ENCODE results near the gene WDR90. TPM values are rescaled to one million over a fixed set of nuclear protein-coding genes. Genes with fewer than 3 reads are reported as not detected.

WDR90 gene
- total RNA-seq (2022; extraction: Qiagen RNA extraction; ENCODE audit: low read depth) = 17.6 to 28.0 TPM (median 27.2 TPM) in 5 replicates

DNA sequence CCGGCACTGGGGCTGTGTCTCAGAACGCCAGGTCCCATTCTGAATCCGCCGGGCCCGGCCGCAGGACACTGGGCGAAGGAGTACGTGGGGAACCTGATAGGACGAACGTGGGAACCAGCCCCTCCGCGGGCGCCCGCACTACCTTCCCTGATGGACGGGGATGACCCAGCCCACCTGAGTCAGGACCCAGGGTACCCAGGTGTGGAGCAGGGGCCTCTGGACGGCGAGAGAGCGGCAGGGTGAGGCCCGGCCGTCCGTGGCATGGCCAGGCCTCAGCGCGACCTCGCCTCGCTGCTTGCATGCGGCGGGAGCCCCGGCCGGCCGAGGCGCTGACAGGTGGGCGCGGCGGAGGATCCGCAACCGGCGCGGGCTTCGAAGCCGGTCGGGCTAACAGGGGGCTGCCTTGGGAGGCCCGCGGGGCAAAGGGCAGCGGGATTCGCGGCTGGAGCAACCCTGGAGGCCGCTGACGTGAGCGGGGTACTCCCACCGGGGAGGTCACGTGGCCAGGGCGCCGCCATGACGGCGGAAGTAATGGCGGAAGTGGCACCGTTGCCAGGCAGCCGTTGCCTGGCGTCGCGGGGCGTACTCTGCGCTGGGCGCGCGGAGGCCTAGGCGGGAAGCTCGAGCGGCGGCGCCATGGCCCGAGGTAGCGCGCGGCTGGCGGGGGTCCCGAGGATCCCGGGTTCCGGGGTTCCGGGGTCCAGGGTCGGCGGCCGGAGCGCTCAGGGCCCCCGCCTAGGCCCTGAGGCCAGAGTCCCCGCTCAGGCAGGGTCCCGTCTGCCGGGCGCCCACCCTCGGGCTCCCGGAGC, at the start of gene WDR90:
WDR90 (plus strand) TSS at position 585 of the 809 bp plus-strand sequence; CDS start at position 637, 52 bp downstream.

DNA sequence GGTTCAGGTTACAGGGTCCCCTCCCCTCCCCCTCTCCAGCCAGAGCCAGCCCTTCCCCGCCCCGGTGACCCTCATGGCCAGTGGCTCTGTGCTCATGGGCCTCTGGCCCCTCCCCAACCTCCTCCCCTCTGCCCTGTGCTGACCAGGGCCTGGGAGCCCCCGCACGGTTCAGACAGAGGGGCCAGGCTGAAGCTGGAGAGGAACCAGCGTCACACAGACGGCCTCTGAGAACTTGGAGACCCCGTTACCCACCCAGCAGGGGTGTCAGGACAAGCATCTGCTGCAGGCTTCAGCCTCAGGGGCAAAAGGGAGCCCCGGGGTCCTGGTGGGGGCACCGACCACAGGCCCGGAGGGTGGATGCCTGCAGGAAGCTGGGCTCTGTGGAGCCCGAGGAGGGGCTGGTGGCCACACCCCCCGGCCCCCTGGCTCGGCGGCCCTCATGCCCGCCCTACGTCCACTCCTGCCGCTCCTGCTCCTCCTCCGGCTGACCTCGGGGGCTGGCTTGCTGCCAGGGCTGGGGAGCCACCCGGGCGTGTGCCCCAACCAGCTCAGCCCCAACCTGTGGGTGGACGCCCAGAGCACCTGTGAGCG, 18.3 kb upstream of the WDR90 start, which contains the start of gene WFIKKN1:
WFIKKN1 (plus strand) TSS at position 171 of the 591 bp plus-strand sequence; CDS start at position 440, 269 bp downstream.

DNA sequence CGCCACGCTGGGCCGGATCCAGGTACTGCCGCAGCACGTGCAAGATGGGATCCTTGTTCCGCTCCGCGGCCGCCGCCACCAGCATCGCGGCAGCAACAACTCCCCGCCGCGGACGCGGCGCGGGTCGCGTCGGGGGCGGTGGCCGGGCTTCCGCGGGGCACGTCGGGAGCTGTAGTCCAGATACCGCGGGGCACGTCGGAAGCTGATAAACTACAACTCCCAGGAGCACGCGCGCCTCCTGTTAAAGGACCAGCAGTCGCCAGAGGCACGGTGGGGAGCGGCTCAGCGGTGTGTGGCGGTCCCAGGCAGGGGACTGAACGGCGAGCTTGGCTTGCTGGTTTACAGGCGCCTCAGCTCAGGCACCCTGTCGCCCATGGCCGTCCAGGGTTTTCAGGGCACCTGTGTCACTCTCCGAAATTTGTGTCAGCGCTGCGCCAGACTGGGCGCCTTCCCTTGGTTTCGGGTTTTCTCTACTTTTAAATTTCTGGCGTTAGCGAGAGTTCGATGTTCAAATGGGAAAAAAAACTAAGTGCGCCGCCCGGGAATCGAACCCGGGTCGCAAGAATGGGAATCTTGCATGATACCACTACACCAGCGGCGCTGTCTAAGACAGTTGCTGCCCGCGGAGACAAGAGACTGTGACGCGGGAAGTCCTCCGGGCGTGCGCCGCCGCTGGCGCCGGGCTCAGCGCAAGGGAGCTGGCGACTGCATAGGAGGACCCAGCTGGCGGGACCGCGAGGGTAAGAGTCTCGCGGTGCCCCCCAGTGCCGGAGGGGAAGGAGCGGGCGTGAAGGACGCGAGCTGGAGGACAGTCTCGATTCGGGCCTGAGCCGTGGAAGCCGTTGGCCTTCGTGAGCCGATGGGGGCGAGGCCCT, 12.7 kb upstream of the WDR90 start, which contains the start of gene METTL26:
METTL26 (minus strand) TSS at position 100 of the 875 bp plus-strand sequence; CDS start at position 85, 15 bp downstream.

DNA sequence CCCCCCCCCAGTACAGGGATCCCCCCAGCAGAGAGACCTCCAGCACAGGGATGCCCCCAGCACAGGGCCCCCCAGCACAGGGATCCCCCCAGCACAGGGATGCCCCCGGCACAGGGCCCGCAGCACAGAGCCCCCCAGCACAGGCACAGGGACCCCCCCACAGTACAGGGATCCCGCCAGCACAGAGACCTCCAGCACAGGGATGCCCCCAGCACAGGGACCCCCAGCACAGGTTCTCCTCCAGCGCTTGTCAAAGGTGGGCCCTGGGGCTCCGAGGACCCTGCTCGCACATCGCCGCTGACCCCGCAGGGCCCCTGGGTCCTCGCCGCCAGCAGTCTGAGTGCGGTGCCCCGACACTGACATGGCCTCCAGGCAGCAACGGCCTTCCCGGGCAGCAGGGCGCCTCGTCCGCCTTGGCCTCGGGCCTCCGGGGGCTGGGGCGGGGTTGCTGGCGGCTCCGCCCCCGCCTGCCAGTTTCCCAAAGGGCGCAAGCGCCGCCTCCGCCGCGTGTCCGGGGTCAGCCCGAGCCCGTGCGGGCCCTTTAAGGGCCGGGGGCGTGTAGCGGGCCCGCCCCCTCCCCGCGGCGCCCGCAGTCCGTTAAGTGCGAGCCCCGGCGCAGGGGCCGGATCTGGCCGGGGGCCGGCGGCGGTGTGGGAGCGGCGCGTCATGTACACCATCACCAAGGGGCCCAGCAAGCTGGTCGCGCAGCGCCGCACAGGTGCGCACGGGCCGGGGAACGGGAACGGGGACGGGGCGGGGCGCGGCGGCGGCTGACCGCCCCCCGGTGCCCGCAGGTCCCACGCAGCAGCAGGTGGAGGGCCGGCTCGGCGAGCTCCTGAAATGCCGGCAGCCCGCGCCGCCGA, 7.6 kb upstream of the WDR90 start, which contains the start of gene MCRIP2:
MCRIP2 (plus strand) TSS at position 503 of the 863 bp plus-strand sequence; CDS start at position 667, 164 bp downstream.

DNA sequence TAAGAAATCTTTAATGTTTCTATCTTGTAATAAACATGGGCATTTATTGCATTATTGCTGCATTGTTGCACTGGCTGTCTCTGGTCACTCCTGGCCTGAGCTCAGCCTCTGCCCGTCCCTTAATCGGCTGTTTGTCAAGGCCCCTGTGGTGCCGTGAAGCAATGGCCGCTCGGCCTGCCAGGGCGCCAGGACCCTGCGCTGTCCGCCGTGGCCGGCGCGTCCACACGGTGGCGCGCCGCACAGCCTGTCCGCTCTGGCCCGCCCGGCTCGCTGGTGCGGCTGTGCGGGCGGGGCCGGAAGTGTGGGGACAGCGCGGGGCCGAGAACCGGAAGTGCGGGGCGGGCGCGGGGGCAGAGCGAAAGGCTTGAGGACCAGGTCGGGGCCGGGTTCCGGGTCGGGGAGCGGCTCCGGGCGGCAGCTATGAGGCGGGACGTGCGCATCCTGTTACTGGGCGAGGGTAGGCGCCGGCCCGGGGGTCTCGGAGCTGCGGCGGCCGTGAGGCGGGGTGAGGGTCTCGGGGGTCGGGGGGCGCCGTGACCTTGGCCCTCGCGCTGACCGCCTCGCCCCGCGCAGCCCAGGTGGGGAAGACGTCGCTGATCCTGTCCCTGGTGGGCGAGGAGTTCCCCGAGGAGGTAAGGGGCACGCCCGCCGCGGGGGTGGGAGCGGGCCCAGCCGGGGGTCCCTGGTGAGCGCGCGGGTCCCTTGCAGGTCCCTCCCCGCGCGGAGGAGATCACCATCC, 18.8 kb downstream of the WDR90 start, which contains the start of gene RHOT2:
RHOT2 (plus strand) TSS at position 353 of the 739 bp plus-strand sequence; CDS start at position 421, 68 bp downstream.

DNA sequence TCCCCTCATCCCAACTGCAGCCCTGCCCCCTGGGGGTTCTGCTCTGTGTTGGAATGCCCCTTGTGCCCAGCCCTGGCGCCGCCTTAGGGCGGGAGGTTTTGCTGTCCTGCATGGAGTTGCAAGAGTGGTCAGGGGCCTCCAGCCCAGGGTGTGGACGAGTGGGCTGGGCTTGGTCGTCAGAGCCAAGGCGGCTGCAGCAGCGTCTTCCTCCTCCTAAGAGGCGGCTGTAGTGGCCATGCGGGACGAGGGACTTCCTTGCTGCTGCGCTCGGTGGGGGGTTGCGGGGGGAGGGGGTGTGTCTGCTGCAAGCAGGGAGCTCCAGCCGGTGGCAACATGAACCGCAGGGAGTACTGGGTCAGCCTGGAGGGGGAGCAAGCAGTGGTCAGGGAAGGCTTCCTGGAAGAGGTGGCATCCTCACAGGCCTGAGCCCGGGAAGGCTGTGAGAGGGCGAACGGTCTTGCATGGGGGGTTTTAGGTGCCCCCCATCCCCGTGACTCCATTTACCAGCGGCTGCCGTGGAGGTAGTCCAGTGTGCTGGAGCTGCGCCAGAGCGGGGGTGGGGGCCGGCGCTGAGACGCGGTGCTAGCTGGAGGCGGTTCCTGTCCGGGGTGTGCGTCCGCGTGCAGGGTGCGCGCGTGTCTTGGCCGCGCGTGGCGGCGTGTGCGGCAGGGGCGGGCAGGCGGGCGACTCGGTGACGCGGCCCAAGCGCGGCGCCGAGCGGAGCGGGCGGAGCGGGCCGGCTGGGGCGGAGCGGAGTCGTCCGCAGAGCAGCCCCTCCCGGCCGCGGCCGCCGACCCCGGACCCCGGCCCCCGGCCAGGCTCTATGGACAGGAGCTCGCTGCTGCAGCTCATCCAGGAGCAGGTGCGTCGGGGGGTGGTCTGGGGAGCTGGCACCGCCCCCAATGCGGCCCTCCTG, 26.1 kb downstream of the WDR90 start, which contains the start of gene RHBDL1:
RHBDL1 (plus strand) TSS at position 704 of the 916 bp plus-strand sequence; CDS start at position 824, 120 bp downstream.

DNA sequence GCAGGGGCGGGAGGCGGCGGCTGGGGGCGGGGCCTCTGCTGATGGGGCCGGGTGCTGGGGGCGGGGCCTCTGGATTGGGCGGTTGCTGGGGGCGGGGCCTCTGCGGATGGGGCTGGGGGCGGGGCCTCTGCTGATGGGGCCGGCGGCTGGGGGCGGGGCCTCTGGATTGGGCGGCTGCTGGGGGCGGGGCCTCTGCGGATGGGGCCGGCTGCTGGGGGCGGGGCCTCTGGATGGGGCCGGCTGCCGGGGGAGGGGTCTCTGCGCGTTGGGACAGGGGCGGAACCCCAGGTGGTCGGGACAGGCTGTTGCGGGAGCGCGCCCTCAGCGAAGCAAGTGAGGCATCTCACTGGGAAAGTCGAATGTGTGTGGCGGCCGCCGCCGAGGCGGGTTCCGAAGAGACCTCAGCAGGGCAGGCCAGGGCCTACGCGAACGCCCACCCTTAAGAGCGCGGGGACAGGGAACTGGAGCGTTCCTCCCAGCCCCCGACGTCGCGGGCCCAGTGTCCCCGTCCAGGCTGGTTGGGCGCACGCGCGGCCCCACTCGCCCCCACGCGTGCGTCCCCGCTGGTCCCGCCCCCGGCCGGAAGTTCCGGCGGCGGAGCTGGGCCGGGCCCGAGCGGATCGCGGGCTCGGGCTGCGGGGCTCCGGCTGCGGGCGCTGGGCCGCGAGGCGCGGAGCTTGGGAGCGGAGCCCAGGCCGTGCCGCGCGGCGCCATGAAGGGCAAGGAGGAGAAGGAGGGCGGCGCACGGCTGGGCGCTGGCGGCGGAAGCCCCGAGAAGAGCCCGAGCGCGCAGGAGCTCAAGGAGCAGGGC, 30.9 kb downstream of the WDR90 start, which contains the start of gene STUB1:
STUB1 (plus strand) TSS at position 597 of the 811 bp plus-strand sequence; CDS start at position 713, 116 bp downstream.

DNA sequence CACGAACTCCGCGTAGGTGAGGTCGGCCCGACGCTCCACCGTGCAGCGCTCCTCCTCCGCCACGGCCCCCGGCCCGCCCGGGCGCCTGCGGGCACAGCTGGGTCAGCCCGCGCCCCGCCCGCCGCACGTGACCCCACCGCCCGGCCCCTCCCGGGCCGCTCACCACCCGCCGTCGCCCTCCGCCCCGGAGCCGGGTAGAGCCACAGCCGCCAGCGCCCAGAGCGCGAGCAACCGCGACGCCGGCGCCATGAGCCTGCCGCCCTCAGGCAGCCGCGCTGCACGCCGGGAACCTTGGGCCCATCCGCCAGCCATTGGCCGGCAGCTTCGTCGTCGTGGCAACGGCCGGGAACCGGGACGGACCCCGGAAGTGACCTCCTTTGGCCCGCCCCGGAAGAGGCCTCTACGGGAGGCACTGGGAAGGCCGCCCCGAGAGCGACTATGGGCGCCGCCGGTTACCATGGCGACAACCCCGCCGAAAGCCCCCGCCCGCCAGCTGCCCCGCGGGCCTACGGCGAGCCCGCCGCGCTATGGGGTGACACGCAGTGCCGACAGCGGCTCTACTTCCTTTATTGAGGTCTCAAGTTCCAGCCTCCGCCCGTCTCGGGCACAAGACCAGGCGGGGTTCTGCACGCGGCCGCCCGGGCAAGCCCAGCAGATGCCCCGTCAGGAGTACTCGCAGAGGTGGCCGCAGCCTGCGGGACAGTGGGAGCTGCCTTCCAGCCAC, 35.1 kb downstream of the WDR90 start, which contains the start of gene JMJD8:
JMJD8 (minus strand) TSS at position 264 of the 724 bp plus-strand sequence; CDS start at position 249, 15 bp downstream.

DNA sequence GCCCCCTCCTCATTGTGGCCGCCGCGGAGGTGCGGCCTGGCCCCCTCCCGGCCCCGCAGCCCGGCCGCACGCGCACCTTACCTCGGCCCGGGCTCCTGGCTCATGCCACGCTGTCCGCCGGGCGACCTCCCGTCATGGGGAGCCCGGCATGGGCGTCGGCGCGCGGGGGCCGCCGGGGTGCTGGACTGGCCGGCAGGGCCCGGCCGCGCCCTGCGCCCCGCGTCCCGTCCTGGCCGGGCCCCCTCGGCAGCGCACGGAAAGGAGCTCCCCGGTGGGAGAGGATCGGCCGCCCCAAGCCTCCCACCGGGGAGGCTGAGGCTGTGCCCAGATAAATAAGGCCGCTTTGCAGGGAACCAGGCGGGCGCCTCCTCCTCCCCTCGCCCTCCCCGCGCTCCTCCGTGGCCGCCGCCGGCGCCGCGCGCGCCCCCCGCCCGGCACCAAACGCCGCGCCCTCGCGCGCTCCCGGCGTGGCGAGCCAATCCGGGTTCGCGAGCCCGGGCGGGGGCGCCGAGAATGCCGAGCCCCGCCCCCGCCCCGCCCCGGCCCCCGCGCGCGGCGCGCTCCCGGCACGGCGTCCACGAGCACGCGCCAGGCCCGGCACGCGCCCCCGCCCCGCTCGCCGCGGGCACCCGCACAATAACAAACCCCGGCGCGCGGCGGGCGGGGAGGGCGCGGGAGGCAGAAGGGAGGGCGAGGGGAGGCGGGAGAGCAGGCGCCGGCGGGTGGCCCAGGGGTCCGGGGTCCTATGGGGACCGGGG, 56.4 kb downstream of the WDR90 start, which contains the start of gene FBXL16:
FBXL16 (minus strand) TSS at position 371 of the 758 bp plus-strand sequence. CDS start 8,396 bp downstream, outside the sequence.

DNA sequence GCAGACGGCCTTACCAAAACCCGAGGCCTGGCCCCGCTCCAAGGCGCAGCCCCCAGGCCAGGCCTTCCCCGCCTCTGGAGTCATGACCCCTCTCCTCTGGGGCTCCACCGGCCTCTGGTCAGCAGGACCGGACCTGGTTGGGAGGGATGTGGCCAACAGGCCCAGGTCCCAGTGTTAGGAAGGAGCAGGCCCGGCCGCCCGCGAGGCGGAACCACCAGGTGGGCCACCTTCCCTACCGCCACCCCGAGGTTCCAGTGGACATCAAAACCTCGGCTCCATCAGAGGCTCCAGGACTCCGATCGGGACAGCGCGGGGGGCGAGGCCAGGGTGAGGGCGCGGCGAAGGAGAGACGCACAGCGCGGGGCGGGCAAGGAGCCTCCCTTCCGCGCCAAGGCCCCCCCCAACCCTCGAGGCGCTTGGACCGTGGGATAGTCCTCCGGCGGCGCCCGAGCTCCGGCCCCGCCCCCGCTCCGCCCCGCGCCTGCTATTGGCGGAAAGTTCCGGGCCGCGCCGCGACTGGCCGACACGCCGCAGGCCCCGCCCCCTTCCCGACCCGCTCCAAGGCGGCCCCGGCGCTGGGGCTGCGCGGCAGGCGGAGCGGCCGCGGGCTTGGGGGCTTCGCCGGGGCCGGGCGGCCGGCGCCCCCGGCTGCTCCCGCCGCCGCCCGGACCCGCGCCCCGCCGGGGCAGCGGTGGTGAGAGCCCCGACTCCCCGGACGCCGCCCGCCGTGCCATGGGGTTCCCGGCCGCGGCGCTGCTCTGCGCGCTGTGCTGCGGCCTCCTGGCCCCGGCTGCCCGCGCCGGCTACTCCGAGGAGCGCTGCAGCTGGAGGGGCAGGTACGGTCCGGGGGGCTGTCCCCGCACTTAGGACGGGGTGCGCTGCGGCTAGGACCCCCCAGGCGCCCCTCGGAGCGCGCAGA, 65.7 kb downstream of the WDR90 start, which contains the start of gene METRN:
METRN (plus strand) TSS at position 561 of the 919 bp plus-strand sequence; CDS start at position 733, 172 bp downstream.

Other genes with a start within 250 kb of the WDR90 start
- 21.2 to 29.8 TPM (median 27.7 TPM) in 5 replicates for gene DECR2, start 247.5 kb upstream of the WDR90 start, total RNA-seq (2022; extraction: Qiagen RNA extraction; ENCODE audit: low read depth)
- 24.0 to 30.6 TPM (median 26.9 TPM) in 5 replicates for gene RAB11FIP3, start 223.7 kb upstream of the WDR90 start, total RNA-seq (2022; extraction: Qiagen RNA extraction; ENCODE audit: low read depth)
- gene CAPN15, start 121.7 kb upstream of the WDR90 start, total RNA-seq (2022; extraction: Qiagen RNA extraction; ENCODE audit: low read depth) = 44.2 to 76.6 TPM (median 71.4 TPM) in 5 replicates
- gene PRR35, start 89.0 kb upstream of the WDR90 start, total RNA-seq (2022; extraction: Qiagen RNA extraction; ENCODE audit: low read depth) = 0.13 to 0.22 TPM (median 0.17 TPM) in 4 of 5 replicates, not detected in the other
- gene NHLRC4, start 82.4 kb upstream of the WDR90 start, total RNA-seq (2022; extraction: Qiagen RNA extraction; ENCODE audit: low read depth) = 0.15 to 0.51 TPM (median 0.29 TPM) in 5 replicates
- gene PIGQ, start 79.4 kb upstream of the WDR90 start, total RNA-seq (2022; extraction: Qiagen RNA extraction; ENCODE audit: low read depth) = 33.1 to 39.4 TPM (median 38.6 TPM) in 5 replicates
- gene RAB40C, start 59.3 kb upstream of the WDR90 start, total RNA-seq (2022; extraction: Qiagen RNA extraction; ENCODE audit: low read depth) = 12.8 to 19.7 TPM (median 16.9 TPM) in 5 replicates
- gene WFIKKN1, start 18.4 kb upstream of the WDR90 start, total RNA-seq (2022; extraction: Qiagen RNA extraction; ENCODE audit: low read depth) = 0.06 to 0.19 TPM (median 0.14 TPM) in 5 replicates
- 90.6 to 140 TPM (median 135 TPM) in 5 replicates for gene METTL26, start 13.1 kb upstream of the WDR90 start, total RNA-seq (2022; extraction: Qiagen RNA extraction; ENCODE audit: low read depth)
- gene MCRIP2, start 7.5 kb upstream of the WDR90 start, total RNA-seq (2022; extraction: Qiagen RNA extraction; ENCODE audit: low read depth) = 22.6 to 48.4 TPM (median 39.2 TPM) in 5 replicates
- gene RHOT2, start 18.8 kb downstream of the WDR90 start, total RNA-seq (2022; extraction: Qiagen RNA extraction; ENCODE audit: low read depth) = 64.2 to 101 TPM (median 94.6 TPM) in 5 replicates
- gene RHBDL1, start 26.3 kb downstream of the WDR90 start, total RNA-seq (2022; extraction: Qiagen RNA extraction; ENCODE audit: low read depth) = 0.56 to 1.4 TPM (median 1.3 TPM) in 5 replicates
- 86.9 to 131 TPM (median 117 TPM) in 5 replicates for gene STUB1, start 31.0 kb downstream of the WDR90 start, total RNA-seq (2022; extraction: Qiagen RNA extraction; ENCODE audit: low read depth)
- 63.9 to 81.6 TPM (median 78.7 TPM) in 5 replicates for gene JMJD8, start 35.0 kb downstream of the WDR90 start, total RNA-seq (2022; extraction: Qiagen RNA extraction; ENCODE audit: low read depth)
- gene WDR24, start 41.0 kb downstream of the WDR90 start, total RNA-seq (2022; extraction: Qiagen RNA extraction; ENCODE audit: low read depth) = 4.2 to 6.3 TPM (median 5.8 TPM) in 5 replicates
- 5.4 to 11.7 TPM (median 7.4 TPM) in 5 replicates for gene FBXL16, start 56.4 kb downstream of the WDR90 start, total RNA-seq (2022; extraction: Qiagen RNA extraction; ENCODE audit: low read depth)
- 82.0 to 226 TPM (median 208 TPM) in 5 replicates for gene METRN, start 65.8 kb downstream of the WDR90 start, total RNA-seq (2022; extraction: Qiagen RNA extraction; ENCODE audit: low read depth)
- gene ANTKMT, start 71.8 kb downstream of the WDR90 start, total RNA-seq (2022; extraction: Qiagen RNA extraction; ENCODE audit: low read depth) = 35.3 to 65.1 TPM (median 57.7 TPM) in 5 replicates
- 4.2 to 7.7 TPM (median 5.6 TPM) in 5 replicates for gene CCDC78, start 77.1 kb downstream of the WDR90 start, total RNA-seq (2022; extraction: Qiagen RNA extraction; ENCODE audit: low read depth)
- gene HAGHL, start 77.7 kb downstream of the WDR90 start, total RNA-seq (2022; extraction: Qiagen RNA extraction; ENCODE audit: low read depth) = 15.2 to 20.6 TPM (median 18.0 TPM) in 5 replicates
- gene CIAO3, start 91.6 kb downstream of the WDR90 start, total RNA-seq (2022; extraction: Qiagen RNA extraction; ENCODE audit: low read depth) = 20.2 to 27.9 TPM (median 25.3 TPM) in 5 replicates
- 2.1 to 4.3 TPM (median 3.2 TPM) in 5 replicates for gene MSLN, start 111.4 kb downstream of the WDR90 start, total RNA-seq (2022; extraction: Qiagen RNA extraction; ENCODE audit: low read depth)
- 38.8 to 57.7 TPM (median 50.0 TPM) in 5 replicates for gene RPUSD1, start 139.0 kb downstream of the WDR90 start, total RNA-seq (2022; extraction: Qiagen RNA extraction; ENCODE audit: low read depth)
- 14.8 to 28.8 TPM (median 24.9 TPM) in 5 replicates for gene CHTF18, start 139.3 kb downstream of the WDR90 start, total RNA-seq (2022; extraction: Qiagen RNA extraction; ENCODE audit: low read depth)
- gene GNG13, start 151.4 kb downstream of the WDR90 start, total RNA-seq (2022; extraction: Qiagen RNA extraction; ENCODE audit: low read depth) = not detected in 5 replicates